Measurements from ENCODE around the gene HIVEP2.
A peak's percentile ranks its signal among the peaks of the same experiment; 100 is the strongest.
"Not testable (repeated sequence)": the region's sequence is repeated elsewhere in the genome, so short reads cannot be mapped to it uniquely, and the experiment has no call there.

HIVEP2 gene

GRCh38 chr6:142945049-142945445 is at the start of gene HIVEP2:
Gene HIVEP2 (minus strand): TSS chr6:142945176. CDS start chr6:142774738, 170,438 bp downstream.
- no peak for DNase-seq

GRCh38 chr6:142993977-142994376 is 49.0 kb upstream of the HIVEP2 start:
- no peak for DNase-seq

- no peak for DNase-seq
Measured at GRCh38 chr6:142987490-142987889, 42.5 kb upstream of the HIVEP2 start.

GRCh38 chr6:142985281-142985680 is 40.3 kb upstream of the HIVEP2 start:
- no peak for DNase-seq

GRCh38 chr6:142984386-142984785 is 39.4 kb upstream of the HIVEP2 start:
- DNase-seq, result no peak

- DNase-seq, result no peak
Measured at GRCh38 chr6:142975365-142975764, 30.4 kb upstream of the HIVEP2 start.

- DNase-seq, result not testable (repeated sequence)
Measured at GRCh38 chr6:142970941-142971340, 26.0 kb upstream of the HIVEP2 start.

- DNase-seq, result no peak
Measured at GRCh38 chr6:142968601-142969000, 23.6 kb upstream of the HIVEP2 start.

GRCh38 chr6:142966294-142966693 is 21.3 kb upstream of the HIVEP2 start:
- no peak for DNase-seq

- no peak for DNase-seq
Measured at GRCh38 chr6:142965164-142965563, 20.2 kb upstream of the HIVEP2 start.

- no peak for DNase-seq
Measured at GRCh38 chr6:142960098-142960497, 15.1 kb upstream of the HIVEP2 start.

- DNase-seq, result no peak
Measured at GRCh38 chr6:142958343-142958742, 13.4 kb upstream of the HIVEP2 start.

GRCh38 chr6:142956726-142957125 is 11.8 kb upstream of the HIVEP2 start:
- no peak for DNase-seq

GRCh38 chr6:142954844-142955243 is 9.9 kb upstream of the HIVEP2 start:
- DNase-seq, result no peak

- no peak for DNase-seq
Measured at GRCh38 chr6:142953373-142954273, 8.6 kb upstream of the HIVEP2 start.

- no peak for DNase-seq
Measured at GRCh38 chr6:142952614-142953013, 7.6 kb upstream of the HIVEP2 start.

GRCh38 chr6:142950291-142950690 is 5.3 kb upstream of the HIVEP2 start:
- DNase-seq, result no peak

- no peak for DNase-seq
Measured at GRCh38 chr6:142947714-142948480, 2.9 kb upstream of the HIVEP2 start.

GRCh38 chr6:142946924-142947713 is 2.1 kb upstream of the HIVEP2 start:
- no peak for DNase-seq

- DNase-seq, result peak; percentile 67
Measured at GRCh38 chr6:142946181-142946923, 1.4 kb upstream of the HIVEP2 start.

GRCh38 chr6:142945446-142946180 is 637 bp upstream of the HIVEP2 start:
- no peak for DNase-seq
